K562 (cell line): ENCODE data around the gene NOM1. TPM values are rescaled to one million over a fixed set of nuclear protein-coding genes. Genes with fewer than 3 reads are reported as not detected.

Experiments used
- DNMT1 ChIP-seq: fragments of 450-650 bp; IDR thresholded peaks from 2 replicates; pipeline ENCODE4 v1.6.1; 2016; ENCODE audit warnings: antibody characterized with exemption, mild to moderate bottlenecking
- ELF1 ChIP-seq: fragments of 200-800 bp; sonication (Bioruptor generic); IDR thresholded peaks from 2 replicates; pipeline ENCODE4 v1.6.1; 2016; ENCODE audit warnings: missing genetic modification characterization, missing compliant biosample characterization
- ELF2 ChIP-seq: fragments of 250-450 bp; sonication (Bioruptor Pico); IDR thresholded peaks from 2 replicates; pipeline ENCODE4 v1.5.0; 2021; ENCODE audit warnings: mild to moderate bottlenecking
- FOXK2 ChIP-seq, 2 experiments: fragments of 450-650 bp; IDR thresholded peaks in 1 of 2; conservative IDR thresholded peaks in 1 of 2; 2 replicates each; pipeline ENCODE4 v1.6.1; 2016; ENCODE audit warnings: low read depth in 2 of 2, mild to moderate bottlenecking in 1 of 2
- HDAC3 ChIP-seq: fragments of 450-650 bp; IDR thresholded peaks from 2 replicates; pipeline ENCODE4 v1.6.1; 2018; ENCODE audit warnings: borderline replicate concordance, mild to moderate bottlenecking, moderate library complexity; ENCODE audit not compliant: partially characterized antibody
- HNRNPK ChIP-seq: fragments of 200-400 bp; formaldehyde crosslinking; IDR thresholded peaks from one replicate; pipeline ENCODE4 v1.6.1; 2018; ENCODE audit warnings: mild to moderate bottlenecking, low read depth, low read length; ENCODE audit not compliant: poor library complexity, severe bottlenecking
- SAFB ChIP-seq: fragments of 200-400 bp; formaldehyde crosslinking; IDR thresholded peaks from 2 replicates; pipeline ENCODE4 v1.6.1; 2017; ENCODE audit warnings: low read depth, low read length, borderline replicate concordance
- SNRNP70 ChIP-seq: fragments of 200-400 bp; formaldehyde crosslinking; optimal IDR thresholded peaks from 2 replicates; pipeline ENCODE3; 2017; ENCODE audit warnings: low read depth, low read length
- SRSF1 ChIP-seq: fragments of 200-400 bp; formaldehyde crosslinking; IDR thresholded peaks from 2 replicates; pipeline ENCODE4 v1.6.1; 2017; ENCODE audit warnings: mild to moderate bottlenecking, low read depth, low read length, moderate library complexity
- SRSF3 ChIP-seq: fragments of 200-400 bp; formaldehyde crosslinking; IDR thresholded peaks from 2 replicates; pipeline ENCODE4 v1.6.1; 2016; ENCODE audit warnings: mild to moderate bottlenecking, low read length, moderate library complexity; ENCODE audit not compliant: insufficient read depth
- TGIF2 ChIP-seq: sonication (generic); formaldehyde crosslinking; IDR thresholded peaks from 2 replicates; pipeline ENCODE4 v1.8.1; 2022; ENCODE audit warnings: mild to moderate bottlenecking, missing genetic modification reagents, moderate library complexity
- TRIM24 ChIP-seq, 2 experiments: fragments of 450-650 bp; IDR thresholded peaks; 2 replicates each; pipeline ENCODE4 v1.6.1; 2016
- ZNF12 ChIP-seq: sonication (generic); formaldehyde crosslinking; IDR thresholded peaks from 2 replicates; pipeline ENCODE4 v1.4.0; 2020; ENCODE audit warnings: mild to moderate bottlenecking, missing genetic modification reagents
- ZNF165 ChIP-seq: fragments of 250-450 bp; sonication (Bioruptor Pico); IDR thresholded peaks from 2 replicates; pipeline ENCODE4 v1.4.0; 2020; ENCODE audit warnings: borderline replicate concordance
- ZNF766 ChIP-seq: fragments of 200-800 bp; sonication (Bioruptor generic); conservative IDR thresholded peaks from 2 replicates; pipeline ENCODE4 v1.6.1; 2016; ENCODE audit warnings: missing genetic modification characterization, missing compliant biosample characterization
- polyA plus RNA-seq, 8 experiments: library from polyadenylated mRNA; depleted of rRNA in 4 of 8; stranded (reverse) in 5 of 8; unstranded in 3 of 8; fragments of >200 nt; fragmentation: Nextera tagmentation in 2 of 8; fragmentation: Illumina TruSeq in 1 of 8; extraction: Ambion mirVana in 2 of 8; extraction: Trizol in 1 of 8; gene quantifications; 2 replicates each; pipeline versions ENCODE4 v1.2.1 to v1.2.3, GENCODE V29; 2011 to 2014; ENCODE audit warnings: inconsistent platforms in 1 of 8, missing spikeins in 1 of 8
- total RNA-seq, 7 experiments: library from RNA; depleted of rRNA in 6 of 7; stranded (reverse); fragments of >200 nt in 6 of 7; fragmentation: Illumina TruSeq in 2 of 7; extraction: Trizol in 2 of 7; gene quantifications; 2 replicates each; pipeline versions ENCODE4 v1.2.1 to v1.2.3, GENCODE V29; 2011 to 2021; ENCODE audit warnings: low replicate concordance in 1 of 7
- TF ChIP-seq, protein P1 (sequence below): sonication (generic); formaldehyde crosslinking; IDR thresholded peaks from 2 replicates; pipeline ENCODE4 v1.8.1; 2022; ENCODE audit warnings: missing genetic modification reagents
- TF ChIP-seq, protein P2 (sequence below), 2 experiments: fragments of 450-650 bp in 1 of 2; sonication (generic) in 1 of 2; formaldehyde crosslinking; conservative IDR thresholded peaks; 2 replicates each; pipeline versions ENCODE4 v1.4.0 to v1.8.1; 2020 to 2022; ENCODE audit warnings: mild to moderate bottlenecking in 1 of 2, missing genetic modification reagents in 1 of 2
- TF ChIP-seq, protein P3 (sequence below), 2 experiments: IDR thresholded peaks; 2 replicates each; pipeline ENCODE4 v1.6.1; 2011; ENCODE audit warnings: borderline replicate concordance in 1 of 2, control low read depth in 1 of 2, low read depth in 1 of 2, low read length in 1 of 2, mild to moderate bottlenecking in 1 of 2, mixed read lengths in 1 of 2, moderate library complexity in 1 of 2; ENCODE audit not compliant: insufficient read depth in 1 of 2, insufficient read length in 1 of 2, poor library complexity in 1 of 2, severe bottlenecking in 1 of 2; ENCODE audit errors: extremely low read depth in 1 of 2
- TF ChIP-seq, protein P4 (sequence below): fragments of 450-650 bp; conservative IDR thresholded peaks from 2 replicates; pipeline ENCODE4 v1.6.1; 2016; ENCODE audit warnings: missing genetic modification characterization, low read depth, mild to moderate bottlenecking, control low read depth, missing compliant biosample characterization
- TF ChIP-seq, protein P5 (sequence below): fragments of 450-650 bp; IDR thresholded peaks from 2 replicates; pipeline ENCODE4 v1.6.1; 2018; ENCODE audit warnings: mild to moderate bottlenecking, low read depth; ENCODE audit not compliant: partially characterized antibody

NOM1 gene
- total and polyA plus RNA-seq, 9 of the 15 experiments (the other 6 are each of a cell fraction or from before 2014, with no cell fraction given), result 6.8 to 47.3 (median 37.4) TPM

DNA sequence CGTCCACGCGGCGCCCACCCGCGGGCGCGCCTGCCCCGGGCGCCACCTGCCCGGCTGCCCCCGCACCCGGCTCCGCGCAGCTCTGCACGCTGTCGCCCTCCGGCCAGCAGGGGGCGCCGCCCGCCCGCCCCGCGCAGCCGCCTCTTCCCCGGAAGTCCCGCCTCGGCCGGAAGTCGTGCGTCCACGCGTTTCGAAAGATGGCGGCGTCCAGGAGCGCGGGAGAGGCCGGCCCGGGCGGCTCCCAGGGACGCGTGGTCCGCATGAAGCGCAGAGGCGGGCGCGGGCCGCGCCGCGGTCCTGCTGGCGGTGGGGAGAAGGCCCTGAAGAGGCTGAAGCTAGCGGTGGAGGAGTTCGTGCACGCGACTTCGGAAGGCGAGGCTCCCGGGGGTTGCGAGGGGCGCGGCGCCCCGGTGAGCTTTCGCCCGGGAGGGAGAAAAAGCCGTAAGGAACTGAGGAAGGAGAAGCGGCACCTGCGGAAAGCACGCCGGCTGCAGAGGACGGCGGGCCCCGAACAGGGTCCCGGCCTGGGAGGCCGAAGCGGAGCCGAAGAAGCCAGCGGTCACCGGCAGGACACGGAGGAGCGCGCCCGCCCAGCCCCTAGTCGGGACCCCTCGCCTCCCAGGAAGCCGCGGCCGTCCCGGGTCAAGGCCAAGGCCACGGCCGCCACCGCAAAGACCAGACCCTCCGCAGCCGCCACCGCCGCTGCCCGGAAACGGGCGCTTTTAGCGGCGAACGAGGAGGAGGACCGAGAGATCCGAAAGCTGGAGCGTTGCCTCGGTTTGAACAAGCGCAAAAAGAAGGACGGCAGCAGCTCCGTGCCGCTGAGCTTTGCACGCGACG lies at the start of gene NOM1 (continued):
- TF ChIP-seq FOXK2 (conservative IDR thresholded peaks at IDR 0.05 in 1 of 2, IDR thresholded peaks at IDR 0.05 in 1 of 2; ENCODE audit: low read depth in 2 of 2) (no peak; a peak in 1 of 4 replicates), ZNF766 (0 out of 2 replicates have a peak, but pooled peaks have one; percentile 7), ELF2 (CRISPR knock-in tag) (peak; percentile 71), SNRNP70 (no peak), ZNF12 (CRISPR knock-in tag) (no peak; the same call in 1 of the 2 replicates), SAFB (peak; percentile 94), SRSF1 (no peak; the same call in 1 of the 2 replicates), ELF1 (peak; percentile 81), TRIM24 (IDR thresholded peaks at IDR 0.05) (no peak), HDAC3 (no peak), DNMT1 (no peak), ZNF165 (CRISPR knock-in tag) (no peak), HNRNPK (no peak), SRSF3 (0 out of 2 replicates have a peak, but pooled peaks have one; percentile 36), TGIF2 (peak; percentile 70; the same call in 1 of the 2 replicates)
- TF ChIP-seq, protein P1, sequence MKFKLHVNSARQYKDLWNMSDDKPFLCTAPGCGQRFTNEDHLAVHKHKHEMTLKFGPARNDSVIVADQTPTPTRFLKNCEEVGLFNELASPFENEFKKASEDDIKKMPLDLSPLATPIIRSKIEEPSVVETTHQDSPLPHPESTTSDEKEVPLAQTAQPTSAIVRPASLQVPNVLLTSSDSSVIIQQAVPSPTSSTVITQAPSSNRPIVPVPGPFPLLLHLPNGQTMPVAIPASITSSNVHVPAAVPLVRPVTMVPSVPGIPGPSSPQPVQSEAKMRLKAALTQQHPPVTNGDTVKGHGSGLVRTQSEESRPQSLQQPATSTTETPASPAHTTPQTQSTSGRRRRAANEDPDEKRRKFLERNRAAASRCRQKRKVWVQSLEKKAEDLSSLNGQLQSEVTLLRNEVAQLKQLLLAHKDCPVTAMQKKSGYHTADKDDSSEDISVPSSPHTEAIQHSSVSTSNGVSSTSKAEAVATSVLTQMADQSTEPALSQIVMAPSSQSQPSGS, result no peak
- TF ChIP-seq, protein P2, sequence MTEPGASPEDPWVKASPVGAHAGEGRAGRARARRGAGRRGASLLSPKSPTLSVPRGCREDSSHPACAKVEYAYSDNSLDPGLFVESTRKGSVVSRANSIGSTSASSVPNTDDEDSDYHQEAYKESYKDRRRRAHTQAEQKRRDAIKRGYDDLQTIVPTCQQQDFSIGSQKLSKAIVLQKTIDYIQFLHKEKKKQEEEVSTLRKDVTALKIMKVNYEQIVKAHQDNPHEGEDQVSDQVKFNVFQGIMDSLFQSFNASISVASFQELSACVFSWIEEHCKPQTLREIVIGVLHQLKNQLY (CRISPR knock-in tag; conservative IDR thresholded peaks at IDR 0.05), result no peak; a peak in 2 of 4 replicates
- TF ChIP-seq, protein P3, sequence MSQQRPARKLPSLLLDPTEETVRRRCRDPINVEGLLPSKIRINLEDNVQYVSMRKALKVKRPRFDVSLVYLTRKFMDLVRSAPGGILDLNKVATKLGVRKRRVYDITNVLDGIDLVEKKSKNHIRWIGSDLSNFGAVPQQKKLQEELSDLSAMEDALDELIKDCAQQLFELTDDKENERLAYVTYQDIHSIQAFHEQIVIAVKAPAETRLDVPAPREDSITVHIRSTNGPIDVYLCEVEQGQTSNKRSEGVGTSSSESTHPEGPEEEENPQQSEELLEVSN (IDR thresholded peaks at IDR 0.05; ENCODE audit: borderline replicate concordance in 1 of 2, extremely low read depth in 1 of 2, insufficient read depth in 1 of 2, insufficient read length in 1 of 2, low read depth in 1 of 2, low read length in 1 of 2, poor library complexity in 1 of 2, severe bottlenecking in 1 of 2), result peak; percentile 74 to 98
- TF ChIP-seq, protein P4, sequence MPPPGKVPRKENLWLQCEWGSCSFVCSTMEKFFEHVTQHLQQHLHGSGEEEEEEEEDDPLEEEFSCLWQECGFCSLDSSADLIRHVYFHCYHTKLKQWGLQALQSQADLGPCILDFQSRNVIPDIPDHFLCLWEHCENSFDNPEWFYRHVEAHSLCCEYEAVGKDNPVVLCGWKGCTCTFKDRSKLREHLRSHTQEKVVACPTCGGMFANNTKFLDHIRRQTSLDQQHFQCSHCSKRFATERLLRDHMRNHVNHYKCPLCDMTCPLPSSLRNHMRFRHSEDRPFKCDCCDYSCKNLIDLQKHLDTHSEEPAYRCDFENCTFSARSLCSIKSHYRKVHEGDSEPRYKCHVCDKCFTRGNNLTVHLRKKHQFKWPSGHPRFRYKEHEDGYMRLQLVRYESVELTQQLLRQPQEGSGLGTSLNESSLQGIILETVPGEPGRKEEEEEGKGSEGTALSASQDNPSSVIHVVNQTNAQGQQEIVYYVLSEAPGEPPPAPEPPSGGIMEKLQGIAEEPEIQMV (tag), result no peak
- TF ChIP-seq, protein P5, sequence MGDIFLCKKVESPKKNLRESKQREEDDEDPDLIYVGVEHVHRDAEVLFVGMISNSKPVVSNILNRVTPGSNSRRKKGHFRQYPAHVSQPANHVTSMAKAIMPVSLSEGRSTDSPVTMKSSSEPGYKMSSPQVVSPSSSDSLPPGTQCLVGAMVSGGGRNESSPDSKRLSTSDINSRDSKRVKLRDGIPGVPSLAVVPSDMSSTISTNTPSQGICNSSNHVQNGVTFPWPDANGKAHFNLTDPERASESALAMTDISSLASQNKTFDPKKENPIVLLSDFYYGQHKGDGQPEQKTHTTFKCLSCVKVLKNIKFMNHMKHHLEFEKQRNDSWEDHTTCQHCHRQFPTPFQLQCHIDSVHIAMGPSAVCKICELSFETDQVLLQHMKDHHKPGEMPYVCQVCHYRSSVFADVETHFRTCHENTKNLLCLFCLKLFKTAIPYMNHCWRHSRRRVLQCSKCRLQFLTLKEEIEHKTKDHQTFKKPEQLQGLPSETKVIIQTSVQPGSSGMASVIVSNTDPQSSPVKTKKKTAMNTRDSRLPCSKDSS, result no peak
